Stimulated activated CD4-positive, alpha-beta T cell treated with anti-CD3 and anti-CD28 coated beads, TNF-alpha, amount 100 ng/mL, for 1 hour (primary cell): ENCODE measurements around the gene SAMSN1.
"Not testable (repeated sequence)": the region's sequence is repeated elsewhere in the genome, so short reads cannot be mapped to it uniquely, and the experiment has no call there.

Experiments used
- DNase-seq, 3 donors: peaks; one replicate each; pipeline ENCODE4 v3.0.0-alpha.2; 2020; ENCODE audit warnings: low read depth in 3 of 3, low spot score in 1 of 3

The SAMSN1 gene

GRCh38 chr21:14566894-14567293 is 20.8 kb upstream of the SAMSN1 start:
- no peak for DNase-seq

DNA sequence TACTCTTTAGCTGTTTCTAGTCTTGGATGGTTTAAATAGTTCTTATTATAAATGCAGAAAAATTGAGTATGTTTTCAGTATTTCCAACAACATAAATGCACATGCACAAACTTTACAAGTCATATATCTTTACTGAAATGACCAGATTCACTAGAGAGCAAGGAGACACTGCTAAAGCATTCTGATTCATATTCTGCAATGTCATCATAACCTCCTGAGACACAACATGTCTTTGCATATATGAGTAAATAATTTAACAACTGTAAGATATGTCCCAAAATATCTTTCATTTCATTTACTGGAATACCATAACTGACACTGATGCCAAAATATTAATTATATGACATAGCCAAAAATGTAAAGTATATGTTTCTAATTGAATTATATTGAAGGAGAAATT is 16.8 kb upstream of the SAMSN1 start:
- DNase-seq: no peak

DNA sequence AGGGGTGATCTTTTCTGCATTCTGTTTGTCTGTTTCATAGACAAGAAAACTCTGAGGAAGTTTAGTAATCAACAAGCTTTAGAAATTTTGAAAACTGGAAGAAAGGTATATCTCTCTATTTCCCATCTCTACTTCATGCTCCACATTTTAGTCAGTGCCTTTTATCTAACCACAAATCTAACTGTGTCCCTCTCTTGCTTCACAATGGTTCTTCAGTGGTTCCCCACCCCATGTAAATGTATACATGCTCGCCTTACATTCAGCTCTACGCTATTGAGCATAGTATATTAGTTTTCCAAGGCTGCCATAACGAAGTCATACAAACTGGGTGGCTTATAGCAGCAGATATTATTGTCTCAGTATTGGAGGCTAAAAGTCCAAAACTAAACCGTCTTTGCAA is 14.4 kb upstream of the SAMSN1 start:
- DNase-seq: no peak

GRCh38 chr21:14560139-14560538 is 14.0 kb upstream of the SAMSN1 start:
- no peak for DNase-seq

GRCh38 chr21:14559102-14559501 is 13.0 kb upstream of the SAMSN1 start:
- no peak for DNase-seq

GRCh38 chr21:14557413-14557812 is 11.3 kb upstream of the SAMSN1 start:
- no peak for DNase-seq

- no peak for DNase-seq
These were observed 8.8 kb upstream of the SAMSN1 start for GRCh38 chr21:14554948-14555347.

DNA sequence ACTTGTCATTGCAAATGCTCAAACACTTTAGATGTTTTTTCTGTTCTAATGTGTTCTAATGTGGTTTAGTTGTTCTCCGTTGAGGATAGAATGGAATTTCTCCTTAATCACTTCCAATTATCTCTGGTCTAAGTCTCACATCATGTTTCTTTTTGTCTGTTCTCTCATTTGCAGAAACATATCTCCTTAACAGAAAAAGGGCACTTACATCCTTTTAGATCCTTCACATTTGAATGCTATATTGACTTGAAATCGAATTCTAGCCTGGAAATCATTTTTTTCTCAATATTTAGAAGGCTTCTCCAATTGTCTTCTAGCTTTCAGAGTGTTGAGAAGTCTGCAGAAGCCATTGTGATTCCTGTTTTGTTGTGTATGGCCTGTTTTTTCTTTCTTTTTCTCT is 7.3 kb upstream of the SAMSN1 start:
- no peak for DNase-seq

GRCh38 chr21:14551741-14552140 is 5.6 kb upstream of the SAMSN1 start:
- no peak for DNase-seq

DNA sequence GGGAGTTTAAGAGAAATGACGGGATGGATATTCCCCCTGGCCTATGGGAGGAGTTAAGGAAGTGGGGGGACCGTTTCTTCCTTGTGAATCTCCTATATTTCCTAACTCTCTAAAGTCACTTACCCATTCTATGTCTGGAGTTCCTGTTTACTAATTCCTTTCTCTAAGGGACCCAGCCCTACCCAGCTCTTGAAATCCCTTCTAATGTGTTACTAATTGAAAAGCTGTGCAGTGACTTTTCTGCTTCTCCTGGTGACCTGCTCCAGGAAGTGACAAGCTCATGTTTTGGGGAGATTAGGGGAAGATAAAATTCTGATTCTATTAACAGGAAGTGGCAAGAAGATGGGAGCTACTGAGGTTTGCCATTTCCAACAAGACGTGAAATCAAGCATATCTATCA is 4.0 kb upstream of the SAMSN1 start:
- no peak for DNase-seq

DNA sequence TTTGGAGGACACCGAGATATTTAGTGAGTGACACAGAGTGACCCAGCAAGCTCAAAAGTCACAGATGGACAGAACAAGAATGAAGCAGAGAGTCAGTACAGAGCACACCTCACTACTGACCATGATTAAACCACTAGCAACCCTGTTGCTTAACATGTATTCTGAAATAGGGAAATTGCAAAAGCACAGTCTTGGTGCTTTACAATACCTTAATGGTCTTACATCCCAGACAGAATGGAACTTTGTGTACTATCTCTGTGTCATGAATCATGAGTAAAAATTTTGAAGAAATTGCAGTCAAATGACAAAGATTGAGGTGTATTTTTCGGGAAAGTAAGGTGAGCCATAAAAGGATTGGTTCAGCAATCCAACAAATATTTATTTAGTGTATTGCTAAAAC is 2.7 kb upstream of the SAMSN1 start:
- DNase-seq: no peak

GRCh38 chr21:14547834-14548513 is 1.9 kb upstream of the SAMSN1 start:
- DNase-seq: no peak

DNA sequence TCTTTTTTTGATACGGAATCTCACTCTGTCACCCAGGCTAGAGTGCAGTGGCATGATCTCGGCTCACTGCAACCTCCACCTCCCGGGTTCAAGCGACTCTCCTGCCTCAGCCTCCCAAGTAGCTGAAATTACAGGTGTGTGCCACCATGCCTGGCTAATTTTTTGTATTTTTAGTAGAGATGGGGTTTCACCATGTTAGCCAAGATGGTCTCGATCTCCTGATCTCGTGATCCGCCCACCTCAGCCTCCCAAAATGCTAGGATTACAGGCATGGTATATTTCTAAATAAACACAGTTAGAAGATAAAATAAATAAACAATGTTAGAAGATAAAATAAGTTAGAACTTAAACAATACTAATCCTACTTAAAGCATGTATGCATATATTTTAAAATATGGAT is 604 bp upstream of the SAMSN1 start:
- DNase-seq: not testable (repeated sequence)

DNA sequence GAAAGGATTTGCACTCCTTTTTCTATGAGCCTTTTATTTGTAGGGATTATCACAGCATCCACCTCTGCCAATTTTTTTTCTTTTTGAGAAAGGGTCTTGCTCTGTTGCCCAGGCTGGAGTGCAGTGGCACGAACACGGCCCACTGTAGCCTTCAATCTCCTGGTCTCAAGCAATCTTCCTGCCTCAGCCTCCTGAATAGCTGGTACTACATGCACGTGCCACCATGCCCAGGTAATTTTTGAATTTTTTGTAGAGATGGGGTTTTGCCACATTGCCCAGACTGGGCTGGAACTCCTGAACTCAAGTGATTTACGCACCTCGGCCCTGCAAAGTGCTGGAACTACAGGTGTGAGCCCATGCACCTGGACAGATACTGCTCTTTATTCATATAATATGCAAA is 2.1 kb downstream of the SAMSN1 start:
- DNase-seq: no peak

DNA sequence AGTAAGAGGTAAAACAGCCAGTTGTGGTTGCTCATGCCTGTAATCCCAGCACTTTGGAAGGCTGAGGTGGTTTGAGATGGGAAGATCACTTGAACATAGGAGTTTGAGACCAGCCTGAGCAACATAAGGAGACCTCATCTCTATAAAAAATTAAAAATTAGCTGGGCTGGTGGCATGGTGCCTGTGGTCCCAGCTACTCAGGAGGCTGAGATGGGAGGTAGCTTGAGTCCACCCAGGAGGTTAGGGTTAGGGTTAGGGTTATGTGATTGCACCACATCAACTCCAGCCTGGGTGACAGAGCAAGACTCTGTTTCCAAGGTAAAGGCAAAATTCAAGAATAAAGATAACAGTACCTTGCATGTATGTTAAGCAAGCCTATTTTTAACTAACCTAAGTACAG is 3.5 kb downstream of the SAMSN1 start:
- DNase-seq: no peak

GRCh38 chr21:14541841-14542490 is 4.1 kb downstream of the SAMSN1 start:
- no peak for DNase-seq

GRCh38 chr21:14538483-14538882 is 7.6 kb downstream of the SAMSN1 start:
- DNase-seq: no peak

- DNase-seq: no peak
These were observed 9.2 kb downstream of the SAMSN1 start for GRCh38 chr21:14536929-14537328.

GRCh38 chr21:14535702-14536101 is 10.4 kb downstream of the SAMSN1 start:
- DNase-seq: no peak

GRCh38 chr21:14533499-14534428 is 12.4 kb downstream of the SAMSN1 start:
- DNase-seq: no peak

DNA sequence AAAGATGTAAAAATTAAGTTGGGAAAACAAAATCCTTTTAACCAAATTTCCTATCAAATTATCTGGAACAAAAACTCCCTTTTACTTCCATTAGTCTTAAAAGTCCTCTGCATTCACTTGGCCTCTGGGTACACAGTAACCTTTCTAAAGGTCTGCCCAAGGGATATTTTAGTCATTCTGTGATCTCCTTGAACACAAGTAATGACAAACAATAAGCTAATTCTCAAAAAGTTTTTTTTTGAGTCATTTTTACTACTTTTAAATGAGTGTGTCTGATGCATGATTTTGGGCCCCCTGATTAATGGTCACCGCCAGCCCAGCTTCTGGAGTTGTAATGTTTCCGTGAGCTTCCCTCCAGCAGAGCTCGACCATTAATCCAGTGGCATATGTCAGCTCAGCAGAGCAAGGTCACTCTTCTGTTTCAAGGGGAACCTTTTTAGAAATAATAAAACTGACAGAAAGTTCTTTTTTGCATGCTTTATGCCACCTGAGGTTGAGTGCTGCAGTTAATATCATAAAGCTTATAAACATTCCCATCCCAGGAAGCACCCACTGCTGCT is 14.3 kb downstream of the SAMSN1 start:
- no peak for DNase-seq

DNA sequence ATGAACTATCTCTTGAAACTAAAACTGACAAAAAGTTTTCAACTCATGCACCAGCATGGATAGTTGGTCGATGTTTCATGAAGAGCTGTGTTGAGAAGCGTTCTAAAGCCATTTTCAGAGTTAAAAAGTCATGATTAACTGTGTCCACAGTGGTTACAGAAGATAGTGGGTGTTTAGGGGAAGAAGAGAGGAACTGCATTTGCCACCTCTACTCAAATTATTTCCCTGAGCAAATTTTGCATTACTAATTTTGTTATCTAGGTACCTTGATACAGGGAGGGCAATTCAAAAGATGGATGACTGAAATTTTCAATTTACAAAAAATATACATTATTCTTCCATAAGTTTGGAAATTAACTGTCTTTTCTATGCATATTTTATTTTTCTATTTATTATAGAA is 15.5 kb downstream of the SAMSN1 start:
- DNase-seq: no peak
